Epithelial cell of umbilical artery (primary cell): ENCODE data around the gene LCE2D. TPM values are rescaled to one million over a fixed set of nuclear protein-coding genes. Genes with fewer than 3 reads are reported as not detected.

Source experiments
- total RNA-seq: library from RNA; depleted of rRNA; stranded (reverse); fragments of >200 nt; gene quantifications from 2 replicates; pipeline ENCODE4 v1.2.3, GENCODE V29; 2014

The LCE2D gene, protein sequence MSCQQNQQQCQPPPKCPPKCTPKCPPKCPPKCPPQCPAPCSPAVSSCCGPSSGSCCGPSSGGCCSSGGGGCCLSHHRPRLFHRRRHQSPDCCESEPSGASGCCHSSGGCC
- not detected in 2 replicates for total RNA-seq

DNA sequence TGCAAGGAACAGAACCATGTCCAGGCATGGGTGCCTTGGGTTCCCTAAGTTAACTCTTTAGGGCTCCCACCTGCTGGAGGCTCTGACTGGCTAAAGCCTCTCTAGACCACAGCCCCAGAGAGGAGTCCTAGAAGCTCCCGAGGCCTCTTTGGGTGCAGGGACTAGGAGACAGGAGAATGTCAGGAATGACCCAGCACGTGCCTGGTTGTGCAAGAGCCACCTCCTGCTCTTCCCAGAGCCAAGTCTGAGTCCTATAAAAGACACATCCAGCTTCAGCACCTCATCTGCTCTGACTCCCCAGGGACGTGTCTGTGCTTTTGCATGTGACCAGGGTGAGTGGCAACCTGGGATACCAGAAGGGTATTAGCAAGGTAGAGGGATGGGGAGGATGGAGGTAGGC, at the start of gene LCE2D:
Gene LCE2D (plus strand): TSS at position 283 of the 400 bp plus-strand sequence. CDS start 726 bp downstream, outside the sequence.

DNA sequence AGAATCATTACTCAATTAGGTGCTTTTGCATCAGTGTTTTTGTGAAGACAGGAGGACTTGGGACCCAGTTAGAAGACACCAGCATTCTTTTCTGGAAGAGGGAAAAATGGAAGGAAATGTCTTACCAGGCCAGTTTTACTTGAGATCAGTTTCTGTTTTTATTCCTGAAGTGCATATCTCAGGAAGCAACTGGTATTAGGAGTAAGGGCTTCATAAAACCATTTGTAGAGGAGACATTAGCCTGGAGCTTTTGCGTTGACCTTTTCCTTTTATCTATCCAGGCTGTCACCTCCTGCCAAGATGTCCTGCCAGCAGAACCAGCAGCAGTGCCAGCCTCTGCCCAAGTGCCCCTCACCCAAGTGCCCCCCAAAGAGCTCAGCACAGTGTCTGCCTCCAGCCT, 49.7 kb upstream of the LCE2D start, which contains the start of gene LCE3B:
Gene LCE3B (plus strand): TSS at position 301 of the 400 bp plus-strand sequence. CDS start 0 bp downstream, at position 301.

DNA sequence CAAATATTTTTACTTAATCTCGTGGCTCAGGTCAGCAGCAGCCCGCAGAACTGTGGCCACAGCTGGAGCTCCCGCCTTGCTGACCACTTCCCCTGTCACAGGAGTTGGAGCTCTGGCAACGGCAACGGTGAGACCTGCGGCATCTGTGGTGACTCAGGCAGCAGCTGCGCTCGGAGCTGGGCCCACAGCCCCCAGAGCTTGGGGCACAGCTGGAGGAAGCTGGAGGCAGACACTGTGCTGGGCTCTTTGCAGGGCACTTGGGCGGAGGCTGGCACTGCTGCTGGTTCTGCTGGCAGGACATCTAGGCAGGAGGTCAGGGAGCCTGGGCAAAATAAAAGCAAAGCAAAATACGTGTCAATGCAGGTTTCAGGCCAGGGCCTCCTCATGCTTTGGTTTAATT, 40.4 kb upstream of the LCE2D start, which contains the start of gene LCE3A:
Gene LCE3A (minus strand): TSS at position 301 of the 400 bp plus-strand sequence. CDS start 0 bp downstream, at position 301.

DNA sequence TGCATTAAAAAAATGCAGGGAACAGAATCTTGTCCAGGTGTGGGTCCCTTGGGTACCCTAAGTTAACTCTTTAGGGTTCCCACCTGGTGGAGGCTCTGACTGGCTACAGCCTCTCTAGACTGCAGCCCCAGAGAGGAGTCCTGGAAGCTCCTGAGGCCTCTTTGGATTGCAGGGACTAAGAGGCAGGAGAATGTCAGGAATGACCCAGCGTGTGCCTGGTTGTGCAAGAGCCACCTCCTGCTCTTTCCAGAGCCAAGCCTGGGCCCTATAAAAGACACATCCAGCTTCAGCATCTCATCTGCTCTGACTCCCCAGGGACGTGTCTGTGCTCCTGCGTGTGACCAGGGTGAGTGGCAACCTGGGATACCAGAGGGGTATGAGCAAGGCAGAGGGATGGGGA, 11.8 kb downstream of the LCE2D start, which contains the start of gene LCE2C:
Gene LCE2C (plus strand): TSS at position 297 of the 400 bp plus-strand sequence. CDS start 737 bp downstream, outside the sequence.

DNA sequence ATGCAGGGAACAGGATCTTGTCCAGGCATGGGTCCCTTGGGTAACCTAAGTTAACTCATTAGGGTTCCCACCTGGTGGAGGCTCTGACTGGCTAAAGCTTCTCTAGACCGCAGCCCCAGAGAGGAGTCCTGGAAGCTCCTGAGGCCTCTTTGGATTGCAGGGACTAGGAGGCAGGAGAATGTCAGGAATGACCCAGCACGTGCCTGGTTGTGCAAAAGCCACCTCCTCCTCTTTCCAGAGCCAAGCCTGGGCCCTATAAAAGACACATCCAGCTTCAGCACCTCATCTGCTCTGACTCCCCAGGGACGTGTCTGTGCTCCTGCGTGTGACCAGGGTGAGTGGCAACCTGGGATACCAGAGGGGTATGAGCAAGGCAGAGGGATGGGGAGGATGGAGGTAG, 22.6 kb downstream of the LCE2D start, which contains the start of gene LCE2B:
Gene LCE2B (plus strand): TSS at position 301 of the 400 bp plus-strand sequence. CDS start 721 bp downstream, outside the sequence.

DNA sequence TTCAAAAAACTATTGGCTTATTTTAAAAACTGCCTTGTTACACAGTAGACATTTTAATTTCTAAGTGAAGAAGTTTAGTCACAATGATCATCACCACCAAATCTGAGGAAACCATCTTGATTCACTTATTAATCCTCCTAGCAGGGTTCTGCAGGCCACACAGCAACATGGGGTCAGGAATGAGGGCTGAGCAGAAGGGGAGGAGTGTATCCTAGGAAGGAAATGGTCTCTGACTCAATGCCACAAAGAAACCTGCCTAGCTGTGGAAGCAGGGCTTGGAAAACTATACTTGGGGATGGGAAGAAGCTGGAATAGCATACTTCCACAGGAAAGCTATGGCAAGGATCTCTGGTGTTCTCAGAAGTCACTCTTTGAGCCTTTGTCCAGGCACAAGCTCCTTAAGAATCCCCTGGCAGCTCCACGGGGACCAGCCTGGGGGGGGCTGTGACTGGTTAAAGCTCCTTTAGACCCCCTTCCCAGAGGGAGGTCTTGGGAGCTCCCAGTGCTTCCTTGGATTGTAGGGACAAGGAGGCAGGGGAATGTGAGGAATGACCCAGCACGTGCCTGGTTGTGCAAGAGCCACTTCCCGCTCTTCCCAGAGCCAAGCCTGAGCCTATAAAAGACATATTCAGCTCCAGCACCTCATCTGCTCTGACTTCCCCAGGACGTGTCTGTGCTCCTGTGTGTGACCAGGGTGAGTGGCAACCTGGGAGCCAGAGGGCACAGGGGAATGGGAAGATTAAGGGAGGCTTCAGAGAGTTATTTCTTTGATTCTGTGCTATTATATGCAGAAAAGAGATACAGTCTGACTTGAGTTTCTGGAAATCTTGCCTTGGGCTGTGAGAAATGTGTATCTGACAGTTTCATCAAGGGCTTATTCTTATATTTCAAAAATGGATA, 34.8 kb downstream of the LCE2D start, which contains the start of gene LCE2A:
Gene LCE2A (plus strand): TSS at position 645 of the 900 bp plus-strand sequence. CDS start 557 bp downstream, outside the sequence.

DNA sequence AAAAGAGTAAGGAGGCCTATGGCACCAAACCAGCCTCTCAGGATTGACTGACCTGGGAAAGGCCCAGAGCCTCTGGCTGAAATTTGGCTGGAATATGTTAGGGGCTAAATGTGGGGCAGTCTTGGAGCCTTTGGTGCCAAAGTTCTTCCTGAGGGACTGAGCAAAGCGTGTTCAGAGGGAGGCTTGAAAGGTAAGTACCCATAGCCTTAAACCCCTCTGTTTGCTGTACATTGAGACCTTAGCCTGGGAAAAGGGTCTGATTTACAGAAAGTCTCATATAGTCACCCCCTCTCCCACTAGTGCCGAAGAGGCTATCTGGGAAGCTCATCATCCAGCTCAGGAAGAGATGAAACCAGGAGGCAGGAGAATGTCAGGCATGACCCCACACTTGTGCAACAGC, 44.7 kb downstream of the LCE2D start, which contains the start of gene LCE4A:
Gene LCE4A (plus strand): TSS at position 301 of the 400 bp plus-strand sequence. CDS start 916 bp downstream, outside the sequence.

Other genes starting within 250 kb of the LCE2D start
- not detected in 2 replicates for gene CRNN, start 249.1 kb upstream of the LCE2D start, total RNA-seq
- gene LCE5A, start 152.6 kb upstream of the LCE2D start, total RNA-seq: not detected in 2 replicates
- gene CRCT1, start 148.9 kb upstream of the LCE2D start, total RNA-seq: not detected in 2 replicates
- not detected in 2 replicates for gene LCE3E, start 96.6 kb upstream of the LCE2D start, total RNA-seq
- gene LCE3D, start 82.9 kb upstream of the LCE2D start, total RNA-seq: not detected in 2 replicates
- not detected in 2 replicates for gene LCE3C, start 63.1 kb upstream of the LCE2D start, total RNA-seq
- not detected in 2 replicates for gene LCE3B, start 49.6 kb upstream of the LCE2D start, total RNA-seq
- not detected in 2 replicates for gene LCE3A, start 40.3 kb upstream of the LCE2D start, total RNA-seq
- not detected in 2 replicates for gene LCE2C, start 11.9 kb downstream of the LCE2D start, total RNA-seq
- not detected in 2 replicates for gene LCE2B, start 22.7 kb downstream of the LCE2D start, total RNA-seq
- not detected in 2 replicates for gene LCE2A, start 35.0 kb downstream of the LCE2D start, total RNA-seq
- not detected in 2 replicates for gene LCE4A, start 44.8 kb downstream of the LCE2D start, total RNA-seq
- gene KPRP, start 94.6 kb downstream of the LCE2D start, total RNA-seq: not detected in 2 replicates
- not detected in 2 replicates for gene LCE1F, start 111.8 kb downstream of the LCE2D start, total RNA-seq
- not detected in 2 replicates for gene LCE1E, start 122.9 kb downstream of the LCE2D start, total RNA-seq
- not detected in 2 replicates for gene LCE1D, start 133.3 kb downstream of the LCE2D start, total RNA-seq
- gene LCE1C, start 143.3 kb downstream of the LCE2D start, total RNA-seq: not detected in 2 replicates
- not detected in 2 replicates for gene LCE1B, start 148.6 kb downstream of the LCE2D start, total RNA-seq
- gene LCE1A, start 164.1 kb downstream of the LCE2D start, total RNA-seq: not detected in 2 replicates
- not detected in 2 replicates for gene LCE6A, start 179.5 kb downstream of the LCE2D start, total RNA-seq
- not detected in 2 replicates for gene LCE7A, start 196.6 kb downstream of the LCE2D start, total RNA-seq
- not detected in 2 replicates for gene SMCP, start 214.9 kb downstream of the LCE2D start, total RNA-seq
- gene IVL, start 245.2 kb downstream of the LCE2D start, total RNA-seq: not detected in 2 replicates